ENCODE measurements around the gene CFLAR. TPM values are rescaled to one million over a fixed set of nuclear protein-coding genes. Genes with fewer than 3 reads are reported as not detected.
"Not testable (repeated sequence)": the region's sequence is repeated elsewhere in the genome, so short reads cannot be mapped to it uniquely, and the experiment has no call there.

Gene CFLAR
- total RNA-seq, 2 donors from 2014 or later: 232 to 385 TPM

- ATAC-seq (replicated peaks in 1 of 2) (peak; percentile 33 to 49), DNase-seq (no peak)
- peak overlapping the region; percentile 45 for H3K27ac Mint-ChIP-seq
- H3K9me3 Mint-ChIP-seq: no peaks in the 10 kb centered on the region
- peaks cover 25 to 53% of the 10 kb centered on the region in 2 donors for H3K36me3 Mint-ChIP-seq (ENCODE audit: insufficient read depth in 2 of 2)
- no peaks in the 10 kb centered on the region for H3K27me3 Mint-ChIP-seq (ENCODE audit: low read depth)
- H3K4me1 Mint-ChIP-seq (ENCODE audit: low read depth): peaks cover 31% of the 10 kb centered on the region
- no peak overlapping the region for H3K4me3 Mint-ChIP-seq
Measured at GRCh38 chr2:201157694-201158093, 41.7 kb downstream of the CFLAR start.

- peak; percentile 34 to 41 for DNase-seq
- Mint-ChIP-seq H3K27ac (peak overlapping the region; percentile 45), H3K4me1 (ENCODE audit: low read depth) (peaks cover 31% of the 10 kb centered on the region), H3K4me3 (no peak overlapping the region), H3K27me3 (ENCODE audit: low read depth) (no peaks in the 10 kb centered on the region), H3K9me3 (no peaks in the 10 kb centered on the region), H3K36me3 (ENCODE audit: insufficient read depth in 2 of 2) (peaks cover 25 to 53% of the 10 kb centered on the region in 2 donors)
- ATAC-seq (replicated peaks in 1 of 2): peak; percentile 50 to 55
Measured at GRCh38 chr2:201158111-201158929, 42.4 kb downstream of the CFLAR start.

- H3K9me3 Mint-ChIP-seq: peaks cover 4% of the 10 kb centered on the region in 2 donors
- ATAC-seq (replicated peaks in 1 of 2): no peak
- H3K27me3 Mint-ChIP-seq (ENCODE audit: low read depth): no peaks in the 10 kb centered on the region
- H3K4me3 Mint-ChIP-seq: no peak overlapping the region
- no peak for DNase-seq
- H3K4me1 Mint-ChIP-seq (ENCODE audit: low read depth): no peaks in the 10 kb centered on the region
- H3K36me3 Mint-ChIP-seq (ENCODE audit: insufficient read depth in 2 of 2): peaks cover 30 to 62% of the 10 kb centered on the region in 2 donors
- H3K27ac Mint-ChIP-seq: peak overlapping the region; percentile 81
Measured at GRCh38 chr2:201164166-201164565, 48.2 kb downstream of the CFLAR start.

GRCh38 chr2:201167546-201167945 lies 51.6 kb downstream of the CFLAR start:
- Mint-ChIP-seq H3K4me1 (ENCODE audit: low read depth) (no peaks in the 10 kb centered on the region), H3K27ac (no peak overlapping the region), H3K36me3 (ENCODE audit: insufficient read depth in 2 of 2) (peaks cover 20 to 40% of the 10 kb centered on the region in 2 donors), H3K9me3 (peaks cover 4 to 9% of the 10 kb centered on the region in 2 donors), H3K27me3 (ENCODE audit: low read depth) (no peaks in the 10 kb centered on the region), H3K4me3 (no peak overlapping the region)
- no peak for DNase-seq
- no peak for ATAC-seq (replicated peaks in 1 of 2)

GRCh38 chr2:201168496-201168895 lies 52.5 kb downstream of the CFLAR start:
- not testable (repeated sequence) for H3K27me3 Mint-ChIP-seq (ENCODE audit: low read depth); DNase-seq; H3K4me1 Mint-ChIP-seq (ENCODE audit: low read depth); H3K9me3 Mint-ChIP-seq; ATAC-seq (replicated peaks in 1 of 2); H3K4me3 Mint-ChIP-seq
- Mint-ChIP-seq H3K27ac (peak overlapping the region; percentile 11), H3K36me3 (ENCODE audit: insufficient read depth in 2 of 2) (peaks cover 18 to 35% of the 10 kb centered on the region in 2 donors)

- Mint-ChIP-seq H3K36me3 (ENCODE audit: insufficient read depth in 2 of 2) (peaks cover 9 to 18% of the 10 kb centered on the region in 2 donors), H3K27me3 (ENCODE audit: low read depth) (no peaks in the 10 kb centered on the region), H3K27ac (peak overlapping the region; percentile 1), H3K4me3 (no peak overlapping the region), H3K9me3 (peaks cover 4 to 9% of the 10 kb centered on the region in 2 donors), H3K4me1 (ENCODE audit: low read depth) (no peaks in the 10 kb centered on the region)
- ATAC-seq (replicated peaks in 1 of 2): peak in 1 of 2 donors; percentile 12
- DNase-seq: no peak
Measured at GRCh38 chr2:201171259-201171814, 55.4 kb downstream of the CFLAR start.

- no peak for ATAC-seq (replicated peaks in 1 of 2)
- H3K4me1 Mint-ChIP-seq (ENCODE audit: low read depth): peaks cover 3% of the 10 kb centered on the region
- peaks cover 4 to 9% of the 10 kb centered on the region in 2 donors for H3K9me3 Mint-ChIP-seq
- peak overlapping the region; percentile 64 for H3K27ac Mint-ChIP-seq
- H3K27me3 Mint-ChIP-seq (ENCODE audit: low read depth): no peaks in the 10 kb centered on the region
- no peak for DNase-seq
- no peak overlapping the region for H3K4me3 Mint-ChIP-seq
- H3K36me3 Mint-ChIP-seq (ENCODE audit: insufficient read depth in 2 of 2): peaks cover 3 to 10% of the 10 kb centered on the region in 2 donors
Measured at GRCh38 chr2:201172279-201172678, 56.3 kb downstream of the CFLAR start.

GRCh38 chr2:201174687-201175086 lies 58.7 kb downstream of the CFLAR start:
- Mint-ChIP-seq H3K27me3 (ENCODE audit: low read depth) (no peaks in the 10 kb centered on the region), H3K4me1 (ENCODE audit: low read depth) (peaks cover 5% of the 10 kb centered on the region), H3K36me3 (ENCODE audit: insufficient read depth in 2 of 2) (no peaks in the 10 kb centered on the region), H3K27ac (peak overlapping the region; percentile 87), H3K4me3 (no peak overlapping the region), H3K9me3 (peaks cover 0 to under 1% of the 10 kb centered on the region in 2 donors)
- ATAC-seq (replicated peaks in 1 of 2) (no peak), DNase-seq (no peak)

- peaks cover 10% of the 10 kb centered on the region for H3K4me1 Mint-ChIP-seq (ENCODE audit: low read depth)
- no peaks in the 10 kb centered on the region for H3K9me3 Mint-ChIP-seq
- ATAC-seq (replicated peaks in 1 of 2) (no peak), DNase-seq (no peak)
- H3K27me3 Mint-ChIP-seq (ENCODE audit: low read depth): no peaks in the 10 kb centered on the region
- H3K36me3 Mint-ChIP-seq (ENCODE audit: insufficient read depth in 2 of 2): no peaks in the 10 kb centered on the region
- peak overlapping the region; percentile 51 for H3K27ac Mint-ChIP-seq
- no peak overlapping the region for H3K4me3 Mint-ChIP-seq
Measured at GRCh38 chr2:201176081-201176481, 60.1 kb downstream of the CFLAR start.

GRCh38 chr2:201180010-201180409 lies 64.0 kb downstream of the CFLAR start:
- Mint-ChIP-seq H3K36me3 (ENCODE audit: insufficient read depth in 2 of 2) (peaks cover 3 to 4% of the 10 kb centered on the region in 2 donors), H3K27me3 (ENCODE audit: low read depth) (no peaks in the 10 kb centered on the region), H3K4me1 (ENCODE audit: low read depth) (peaks cover 42% of the 10 kb centered on the region), H3K9me3 (no peaks in the 10 kb centered on the region), H3K27ac (peak overlapping the region; percentile 7), H3K4me3 (no peak overlapping the region)
- DNase-seq (no peak), ATAC-seq (replicated peaks in 1 of 2) (peak; percentile 35 to 36)

- no peaks in the 10 kb centered on the region for H3K27me3 Mint-ChIP-seq (ENCODE audit: low read depth)
- peak within 1 kb of the TSS; percentile 97 for H3K27ac Mint-ChIP-seq
- no peaks in the 10 kb centered on the region for H3K9me3 Mint-ChIP-seq
- H3K4me3 Mint-ChIP-seq: peak within 1 kb of the TSS; percentile 91 to 97
- peak; percentile 37 to 53 for ATAC-seq (replicated peaks in 1 of 2)
- peaks cover 6 to 8% of the 10 kb centered on the region in 2 donors for H3K36me3 Mint-ChIP-seq (ENCODE audit: insufficient read depth in 2 of 2)
- DNase-seq: peak in 1 of 2 donors; percentile 28
- H3K4me1 Mint-ChIP-seq (ENCODE audit: low read depth): peaks cover 64% of the 10 kb centered on the region
Measured at GRCh38 chr2:201182650-201183364, 66.8 kb downstream of the CFLAR start, which contains the start of gene CASP10. TSS of gene CASP10 (plus strand) at chr2:201183141. CDS start at chr2:201185778, 2,637 bp downstream.

- H3K4me1 Mint-ChIP-seq (ENCODE audit: low read depth): peaks cover 69% of the 10 kb centered on the region
- ATAC-seq (replicated peaks in 1 of 2): no peak
Measured at GRCh38 chr2:201183365-201183727, 67.4 kb downstream of the CFLAR start.

GRCh38 chr2:201183835-201184234 lies 67.9 kb downstream of the CFLAR start:
- Mint-ChIP-seq H3K27ac (peak overlapping the region; percentile 93), H3K36me3 (ENCODE audit: insufficient read depth in 2 of 2) (peaks cover 8 to 15% of the 10 kb centered on the region in 2 donors), H3K4me1 (ENCODE audit: low read depth) (peaks cover 72% of the 10 kb centered on the region), H3K4me3 (peak overlapping the region; percentile 91 to 97)
- H3K9me3 Mint-ChIP-seq; DNase-seq; H3K27me3 Mint-ChIP-seq (ENCODE audit: low read depth): not testable (repeated sequence)
- ATAC-seq (replicated peaks in 1 of 2): peak; percentile 11 to 29

More at GRCh38 chr2:201183365-201183727, 67.4 kb downstream of the CFLAR start:
- Mint-ChIP-seq H3K9me3 (no peaks in the 10 kb centered on the region), H3K4me3 (peak overlapping the region; percentile 91 to 97), H3K27me3 (ENCODE audit: low read depth) (no peaks in the 10 kb centered on the region), H3K27ac (peak overlapping the region; percentile 97), H3K36me3 (ENCODE audit: insufficient read depth in 2 of 2) (peaks cover 8 to 11% of the 10 kb centered on the region in 2 donors)
- DNase-seq: no peak
